Limb (tissue), 2 donors: Measurements from ENCODE around the gene ADD1.
"Not testable (repeated sequence)": the region's sequence is repeated elsewhere in the genome, so short reads cannot be mapped to it uniquely, and the experiment has no call there.

Experiments
- DNase-seq, 2 donors: peaks; one replicate each; pipeline ENCODE4 v3.0.0-alpha.2; 2016; ENCODE audit errors: extremely low spot score in 2 of 2

Gene ADD1

GRCh38 chr4:2918300-2918699, 74.7 kb downstream of the ADD1 start:
- DNase-seq, result not testable (repeated sequence)

DNA sequence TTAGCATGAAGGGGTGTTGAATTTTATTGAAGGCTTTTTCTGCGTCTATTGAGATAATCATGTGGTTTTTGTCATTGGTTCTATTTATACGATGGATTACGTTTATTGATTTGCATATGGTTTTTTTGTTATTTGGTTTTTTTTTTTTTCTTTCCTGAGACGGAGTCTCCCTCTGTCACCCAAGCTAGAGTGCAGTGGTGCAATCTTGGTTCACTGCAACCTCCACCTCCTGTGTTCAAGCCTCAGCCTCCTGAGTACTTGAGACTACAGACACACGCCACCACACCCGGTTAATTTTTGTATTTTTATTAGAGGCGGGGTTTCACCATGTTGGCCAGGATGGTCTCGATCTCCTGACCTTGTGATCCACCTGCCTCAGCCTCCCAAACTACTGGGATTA, 75.1 kb downstream of the ADD1 start:
- DNase-seq, result not testable (repeated sequence)

DNA sequence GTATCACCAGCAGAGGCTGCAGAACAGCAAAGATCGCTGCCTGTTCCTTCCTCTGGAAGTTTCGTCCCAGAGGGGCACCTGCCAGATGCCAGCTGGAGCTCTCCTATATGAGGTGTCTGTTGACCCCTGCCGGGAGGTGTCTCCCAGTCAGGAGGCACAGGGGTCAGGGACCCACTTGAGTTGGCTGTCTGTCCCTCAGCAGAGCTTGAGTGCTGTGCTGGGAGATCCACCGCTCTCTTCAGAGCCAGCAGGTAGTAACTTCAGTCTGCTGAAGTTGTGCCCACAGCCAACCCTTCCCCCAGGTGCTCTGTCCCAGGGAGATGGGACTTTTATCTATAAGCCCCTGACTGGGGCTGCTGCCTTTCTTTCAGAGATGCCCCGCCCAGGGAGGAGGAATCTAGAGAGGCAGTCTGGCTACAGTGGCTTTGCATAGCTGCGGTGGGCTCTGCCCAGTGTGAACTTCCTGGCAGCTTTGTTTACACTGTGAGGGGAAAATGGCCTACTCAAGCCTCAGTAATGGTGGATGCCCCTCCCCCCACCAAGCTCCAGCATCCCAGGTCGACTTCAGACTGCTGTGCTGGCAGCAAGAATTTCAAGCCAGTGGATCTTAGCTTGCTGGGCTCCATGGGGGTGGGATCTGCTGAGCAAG, 78.9 kb downstream of the ADD1 start:
- not testable (repeated sequence) for DNase-seq

GRCh38 chr4:2923141-2923551, 79.5 kb downstream of the ADD1 start:
- DNase-seq, result no peak

DNA sequence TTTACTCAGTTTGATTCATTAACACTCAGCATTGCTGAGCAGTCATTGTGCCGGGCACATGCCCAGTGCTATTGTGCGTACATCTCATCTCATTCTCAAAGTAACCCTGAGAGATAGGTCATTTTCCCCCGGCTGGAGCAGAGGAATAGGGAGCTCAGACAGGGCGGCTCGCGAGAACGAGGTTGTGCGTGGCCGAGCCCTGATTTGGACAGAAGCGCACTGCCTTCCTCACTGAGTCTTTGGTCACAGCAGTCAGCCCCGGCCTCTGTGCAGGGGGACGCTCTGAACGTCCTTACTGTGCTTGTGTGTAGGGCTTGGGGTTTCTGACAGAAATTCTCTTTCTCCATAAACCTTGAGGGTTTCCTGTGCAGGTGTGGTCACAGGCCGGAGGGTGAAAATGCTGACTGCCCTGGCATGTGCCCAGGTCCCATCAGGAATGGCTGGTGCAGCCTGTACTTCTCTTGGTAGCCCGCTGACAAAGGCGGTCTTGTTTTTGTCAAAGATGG, 80.1 kb downstream of the ADD1 start:
- DNase-seq, result no peak

- DNase-seq, result no peak
Observed at GRCh38 chr4:2924286-2924685, 80.6 kb downstream of the ADD1 start.

DNA sequence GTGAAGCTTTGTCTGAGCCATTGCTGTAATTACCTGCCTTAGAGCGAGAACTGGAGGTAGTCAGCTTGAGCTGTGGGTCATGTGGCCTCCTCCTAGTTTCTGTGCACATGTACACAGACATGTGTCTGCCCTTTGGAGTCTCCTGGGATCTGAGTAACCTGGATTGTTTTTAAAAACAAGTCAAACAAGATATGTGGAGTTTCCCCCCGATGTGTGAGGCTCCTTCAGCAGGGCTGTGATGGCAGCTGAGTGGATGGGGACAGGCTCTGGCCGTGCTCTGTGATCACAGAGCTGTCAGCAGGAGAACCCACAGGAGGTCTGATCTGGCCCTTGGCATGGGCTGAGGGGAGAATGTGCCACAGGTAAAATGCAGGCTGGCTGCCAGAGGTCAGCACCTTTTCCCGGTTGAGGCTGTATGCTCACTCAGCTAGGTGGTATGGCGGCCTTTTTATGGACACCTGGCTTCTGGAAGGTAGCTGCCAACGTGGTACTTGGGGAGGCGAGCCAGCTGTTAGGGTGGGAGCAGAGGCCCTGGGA, 81.2 kb downstream of the ADD1 start:
- DNase-seq, result no peak

DNA sequence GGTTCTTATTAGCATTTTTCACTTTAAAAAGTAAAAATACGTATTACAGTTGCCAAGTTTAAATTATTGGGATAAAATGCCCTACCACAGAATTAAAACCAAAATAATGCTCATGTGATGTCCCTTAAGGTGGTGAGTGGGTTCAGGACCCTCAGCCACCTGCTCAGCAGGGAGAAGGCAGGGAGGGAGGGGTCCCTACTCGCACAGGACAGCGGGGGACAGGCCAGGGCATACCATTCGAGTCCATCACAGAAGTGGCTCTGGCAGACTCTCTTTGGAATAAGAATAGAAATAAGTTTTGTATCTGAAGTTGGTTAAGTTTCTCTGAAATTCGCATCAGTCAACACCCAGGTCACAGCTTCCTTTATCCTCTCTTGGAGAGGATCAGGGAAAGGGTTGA, 81.9 kb downstream of the ADD1 start:
- DNase-seq, result no peak

- no peak for DNase-seq
Observed at GRCh38 chr4:2925931-2926860, 82.6 kb downstream of the ADD1 start.

DNA sequence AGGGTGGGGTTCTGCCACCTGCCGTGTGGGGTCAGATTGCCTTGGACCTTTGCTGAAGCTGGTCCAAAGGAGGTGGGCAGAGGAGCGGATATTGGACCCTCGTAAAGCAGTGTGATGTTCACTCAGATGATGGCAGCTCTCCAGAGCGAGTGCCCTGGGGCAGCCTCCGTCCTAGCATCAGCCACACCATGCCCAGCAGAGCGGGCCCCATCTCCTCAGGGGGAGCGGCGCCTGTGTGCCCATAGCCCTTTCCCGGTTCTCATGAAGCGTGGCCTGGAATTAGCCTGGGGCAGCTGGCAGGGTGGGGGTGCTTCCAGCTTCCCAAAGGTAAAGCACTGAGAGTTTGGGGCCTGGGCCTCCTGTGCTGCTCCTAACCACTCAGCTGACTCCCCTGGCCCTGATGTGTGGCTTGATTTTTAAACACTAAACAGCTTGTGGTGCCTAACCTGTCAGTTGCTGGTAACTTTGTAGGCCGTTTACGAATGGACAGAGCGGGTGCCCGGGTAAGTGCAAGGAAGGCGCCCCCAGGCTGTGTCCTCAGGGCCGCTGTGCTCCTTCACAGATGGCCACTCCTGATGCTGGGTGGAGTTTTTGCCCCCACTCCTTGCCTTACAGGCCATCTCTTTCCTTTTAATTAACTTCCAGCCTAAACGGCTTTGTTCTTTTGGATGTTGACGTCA, 83.5 kb downstream of the ADD1 start:
- DNase-seq, result no peak

GRCh38 chr4:2927696-2928075, 84.0 kb downstream of the ADD1 start:
- no peak for DNase-seq

DNA sequence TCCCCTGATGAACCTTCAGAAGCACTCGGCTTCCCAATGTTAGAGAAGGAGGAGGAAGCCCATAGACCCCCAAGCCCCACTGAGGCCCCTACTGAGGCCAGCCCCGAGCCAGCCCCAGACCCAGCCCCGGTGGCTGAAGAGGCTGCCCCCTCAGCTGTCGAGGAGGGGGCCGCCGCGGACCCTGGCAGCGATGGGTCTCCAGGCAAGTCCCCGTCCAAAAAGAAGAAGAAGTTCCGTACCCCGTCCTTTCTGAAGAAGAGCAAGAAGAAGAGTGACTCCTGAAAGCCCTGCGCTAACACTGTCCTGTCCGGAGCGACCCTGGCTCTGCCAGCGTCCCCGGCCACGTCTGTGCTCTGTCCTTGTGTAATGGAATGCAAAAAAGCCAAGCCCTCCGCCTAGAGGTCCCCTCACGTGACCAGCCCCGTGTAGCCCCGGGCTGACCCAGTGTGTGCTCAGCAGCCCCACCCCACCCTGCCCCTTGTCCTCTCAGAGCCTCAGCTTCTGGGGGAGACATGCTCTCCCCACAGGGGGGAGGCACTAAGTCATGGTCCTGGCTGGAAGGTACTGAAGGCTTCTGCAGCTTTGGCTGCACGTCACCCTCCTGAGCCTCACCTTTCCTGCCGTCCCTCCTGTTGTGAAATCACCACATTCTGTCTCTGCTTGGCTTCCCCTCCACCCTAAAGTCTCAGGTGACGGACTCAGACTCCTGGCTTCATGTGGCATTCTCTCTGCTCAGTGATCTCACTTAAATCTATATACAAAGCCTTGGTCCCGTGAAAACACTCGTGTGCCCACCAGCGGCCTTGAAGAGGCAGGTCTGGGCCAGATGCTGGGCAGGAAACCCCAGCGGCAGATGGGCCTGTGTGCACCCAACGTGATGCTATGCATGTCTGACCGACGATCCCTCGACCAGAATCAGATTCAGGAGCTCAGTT, 84.9 kb downstream of the ADD1 start:
- no peak for DNase-seq

DNA sequence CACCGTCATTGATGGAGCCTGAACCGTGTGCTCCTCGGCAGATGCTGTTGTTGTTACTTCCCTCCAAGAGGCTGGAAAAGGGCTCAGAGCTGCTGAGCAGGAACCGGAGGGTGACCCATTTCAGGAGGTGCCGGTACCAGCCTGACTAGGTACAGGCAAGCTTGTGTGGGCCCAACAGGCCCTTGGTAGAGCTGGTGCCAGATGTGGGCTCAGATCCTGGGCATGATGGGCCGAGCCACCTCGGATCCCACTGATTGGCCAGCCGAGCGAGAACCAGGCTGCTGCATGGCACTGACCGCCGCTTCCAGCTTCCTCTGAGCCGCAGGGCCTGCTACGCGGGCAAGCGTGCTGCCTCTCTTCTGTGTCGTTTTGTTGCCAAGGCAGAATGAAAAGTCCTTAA, 85.8 kb downstream of the ADD1 start:
- no peak for DNase-seq

- DNase-seq, result no peak
Observed at GRCh38 chr4:2930135-2930757, 86.6 kb downstream of the ADD1 start.

DNA sequence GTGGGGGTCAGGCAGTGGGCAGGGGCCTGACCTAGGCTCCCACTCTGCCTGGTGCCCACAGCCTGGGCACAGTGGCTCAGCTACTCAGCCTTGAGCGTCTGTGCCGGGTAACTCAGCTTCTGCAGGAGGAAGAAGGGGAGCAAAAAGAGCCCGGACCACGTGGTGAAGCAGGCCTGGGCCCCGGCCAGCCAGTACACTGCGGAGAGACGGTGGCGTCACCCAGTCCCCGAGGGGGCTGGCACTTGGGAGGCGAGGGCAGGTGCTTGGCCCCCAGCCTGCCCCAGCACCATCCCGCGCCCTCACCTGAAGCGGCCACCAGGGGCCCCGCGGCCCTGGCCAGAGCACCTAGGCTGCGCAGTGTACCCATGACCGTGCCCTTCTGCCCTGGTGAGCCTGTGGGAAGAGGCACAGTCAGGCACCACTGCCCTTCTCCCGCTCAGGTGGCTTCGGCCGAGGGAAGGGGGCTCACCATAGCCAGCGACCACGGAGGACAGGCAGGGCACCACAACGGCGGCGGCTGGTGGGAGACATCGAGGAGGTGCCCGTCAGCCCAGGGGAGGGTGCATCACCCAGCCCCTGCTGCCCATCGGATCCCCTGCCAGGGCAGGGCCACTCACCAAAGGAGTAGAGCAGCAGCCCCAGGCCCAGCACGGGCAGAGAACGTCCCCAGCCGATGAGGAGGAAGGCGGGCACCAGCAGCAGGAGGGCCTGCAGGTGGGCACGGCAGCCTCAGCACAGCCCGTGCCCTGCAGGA, 87.3 kb downstream of the ADD1 start:
- DNase-seq, result peak in 1 of 2 donors; percentile 31

DNA sequence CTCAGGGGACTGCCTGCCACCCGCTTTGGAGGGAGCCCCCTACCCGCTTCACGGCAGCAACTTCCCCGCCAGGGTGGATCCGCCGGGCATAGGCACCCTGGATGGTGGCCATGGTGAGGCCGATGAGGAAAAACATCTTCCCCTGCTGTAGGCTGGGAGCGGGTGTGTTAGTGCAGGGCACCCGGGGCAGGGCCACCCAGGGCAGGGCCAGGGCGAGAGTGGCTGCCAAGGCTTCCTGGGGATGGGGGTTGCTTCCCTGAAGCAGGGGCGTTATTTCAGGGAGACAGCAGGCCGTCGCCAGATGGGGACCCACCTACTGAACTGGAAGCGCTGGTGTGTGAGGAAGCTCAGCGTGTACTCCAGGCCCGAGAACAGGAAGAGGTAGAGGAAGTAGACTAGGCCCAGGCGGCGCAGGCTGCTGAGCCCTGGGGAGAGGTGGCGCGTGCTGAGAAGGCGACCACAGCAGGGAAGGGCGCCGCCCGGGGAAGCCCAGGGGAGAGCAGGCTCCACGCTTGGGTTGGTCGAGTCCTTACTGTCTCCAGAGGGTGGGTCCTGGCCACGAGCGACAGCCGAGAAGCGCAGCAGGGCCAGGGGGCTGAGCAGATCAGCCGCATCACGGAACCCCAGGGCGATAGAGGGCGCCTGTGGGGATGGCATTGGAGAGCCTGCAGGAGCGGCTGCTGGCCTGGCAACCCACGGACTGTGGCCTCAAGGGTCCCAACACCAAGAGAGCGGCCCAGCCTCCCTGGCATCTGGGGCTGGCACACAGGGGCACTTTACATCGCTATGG, 88.1 kb downstream of the ADD1 start:
- peak in 1 of 2 donors; percentile 40 for DNase-seq

DNA sequence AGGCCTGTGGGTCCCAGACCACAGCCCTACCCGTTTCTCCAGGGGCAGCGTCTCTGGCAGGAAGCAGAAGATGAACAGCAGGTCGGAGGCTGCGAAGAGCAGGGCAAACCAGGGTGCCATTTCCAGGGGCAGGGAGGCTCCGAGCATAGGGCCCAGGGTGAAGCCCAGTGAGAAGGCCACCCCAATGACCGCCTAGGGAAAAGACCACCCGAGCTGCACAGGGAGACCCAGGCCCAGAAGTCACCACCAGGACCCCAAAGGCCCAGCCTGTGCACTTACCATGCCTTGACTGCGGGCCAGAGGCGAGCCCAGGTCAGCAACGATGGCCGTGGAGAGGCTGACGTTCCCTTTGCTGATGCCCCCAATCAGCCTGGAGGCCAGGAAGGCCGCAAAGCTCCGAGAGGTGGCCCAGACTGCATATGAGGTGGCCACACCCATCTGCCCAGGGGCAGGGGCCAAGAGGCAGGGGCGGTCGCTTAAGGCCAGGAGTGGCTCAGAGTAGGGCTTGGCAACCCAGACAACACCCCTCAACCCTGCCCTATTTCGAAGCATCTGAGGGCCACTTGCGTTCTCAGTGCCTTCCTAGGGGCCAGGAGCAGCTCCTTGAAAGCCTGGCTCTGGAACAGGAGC, 88.8 kb downstream of the ADD1 start:
- DNase-seq, result no peak

- DNase-seq, result peak in 1 of 2 donors; percentile 33
Observed at GRCh38 chr4:2932951-2933565, 89.4 kb downstream of the ADD1 start.
